GM20000 (cell line): ENCODE measurements around the gene SPNS1.
A peak's percentile ranks its signal among the peaks of the same experiment; 100 is the strongest.

Experiments used
- DNase-seq: peaks from one replicate; pipeline ENCODE4 v3.0.0; 2012; ENCODE audit warnings: low spot score
- CTCF ChIP-seq: IDR thresholded peaks from 2 replicates; pipeline ENCODE4 v1.5.1; 2012; ENCODE audit warnings: mild to moderate bottlenecking, control low read depth; ENCODE audit errors: extremely low read depth, missing control alignments

SPNS1 gene

GRCh38 chr16:28980929-28981328 is 6.4 kb downstream of the SPNS1 start:
- no peak for TF ChIP-seq CTCF
- DNase-seq, result no peak

GRCh38 chr16:28981517-28981916 is 6.9 kb downstream of the SPNS1 start:
- peak; percentile 50 for DNase-seq
- peak; percentile 34 for TF ChIP-seq CTCF

DNA sequence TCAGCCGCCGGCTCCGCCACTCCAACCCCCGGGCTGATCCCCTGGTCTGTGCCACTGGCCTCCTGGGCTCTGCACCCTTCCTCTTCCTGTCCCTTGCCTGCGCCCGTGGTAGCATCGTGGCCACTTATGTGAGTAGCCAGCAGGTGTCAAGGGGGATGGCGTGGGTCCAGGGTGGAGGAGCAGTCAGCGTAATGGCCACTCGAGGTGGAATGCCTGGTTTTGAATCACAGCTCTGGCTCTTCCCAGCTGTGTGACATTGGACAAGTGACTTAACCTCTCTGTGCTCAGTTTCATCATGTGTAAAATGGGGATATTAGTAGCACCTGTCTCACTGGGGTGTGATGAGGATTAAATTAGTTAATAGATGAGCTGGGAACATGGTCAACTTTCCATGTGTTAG is 7.8 kb downstream of the SPNS1 start:
- TF ChIP-seq CTCF, result no peak
- DNase-seq, result no peak

GRCh38 chr16:28982949-28983348 is 8.4 kb downstream of the SPNS1 start:
- no peak for TF ChIP-seq CTCF
- no peak for DNase-seq

DNA sequence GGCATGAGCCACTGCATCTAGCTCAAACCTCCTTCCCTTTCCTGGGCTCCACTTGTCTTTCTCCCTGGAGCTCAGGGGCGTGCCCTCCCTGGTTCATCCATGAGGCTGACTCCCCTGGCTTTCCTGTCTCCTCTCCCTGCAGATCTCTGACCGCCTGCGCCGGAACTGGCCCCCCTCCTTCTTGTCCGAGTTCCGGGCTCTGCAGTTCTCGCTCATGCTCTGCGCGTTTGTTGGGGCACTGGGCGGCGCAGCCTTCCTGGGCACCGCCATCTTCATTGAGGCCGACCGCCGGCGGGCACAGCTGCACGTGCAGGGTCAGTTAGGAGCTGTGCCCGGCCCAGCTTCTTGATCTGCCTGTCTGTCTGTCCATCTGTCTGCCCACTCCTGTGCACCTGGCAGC is 9.1 kb downstream of the SPNS1 start:
- no peak for DNase-seq
- no peak for TF ChIP-seq CTCF

DNA sequence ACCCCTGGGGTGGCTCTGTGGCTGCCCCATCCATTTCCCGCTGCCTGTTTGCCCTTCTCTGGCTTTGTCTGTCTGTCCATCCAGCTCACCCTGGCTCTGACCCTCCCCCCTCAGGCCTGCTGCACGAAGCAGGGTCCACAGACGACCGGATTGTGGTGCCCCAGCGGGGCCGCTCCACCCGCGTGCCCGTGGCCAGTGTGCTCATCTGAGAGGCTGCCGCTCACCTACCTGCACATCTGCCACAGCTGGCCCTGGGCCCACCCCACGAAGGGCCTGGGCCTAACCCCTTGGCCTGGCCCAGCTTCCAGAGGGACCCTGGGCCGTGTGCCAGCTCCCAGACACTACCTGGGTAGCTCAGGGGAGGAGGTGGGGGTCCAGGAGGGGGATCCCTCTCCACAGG is 9.5 kb downstream of the SPNS1 start:
- no peak for DNase-seq
- no peak for TF ChIP-seq CTCF

DNA sequence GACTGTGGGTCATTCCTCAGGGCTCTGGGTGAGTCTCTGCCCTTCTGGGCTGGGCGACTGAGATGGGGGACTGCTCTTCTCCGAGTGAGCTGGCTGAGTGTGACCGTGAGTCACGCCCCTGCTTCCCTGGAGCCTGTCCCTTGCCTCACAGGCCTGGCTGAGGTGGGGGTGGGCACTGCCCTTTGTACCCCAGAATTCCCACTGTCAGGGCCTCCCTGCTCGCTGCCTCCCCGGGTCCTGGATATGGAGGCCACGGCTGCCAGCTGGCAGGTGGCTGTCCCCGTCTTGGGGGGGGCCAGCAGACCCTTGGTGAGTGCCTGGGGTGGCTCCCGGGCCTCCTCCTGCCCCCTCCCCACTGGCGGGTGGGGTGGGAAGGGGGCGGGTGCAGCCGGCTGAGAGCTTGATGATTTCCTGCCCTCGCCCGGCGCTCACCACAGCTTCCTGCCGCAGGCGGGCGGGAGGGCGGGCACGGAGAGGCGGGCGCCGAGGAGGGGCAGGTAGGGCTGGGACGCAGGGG is 10.1 kb downstream of the SPNS1 start, which contains the start of gene LAT:
Gene LAT, plus strand, starts transcription at position 434 of the 517 bp plus-strand sequence. CDS start 366 bp downstream, outside the sequence.
- peak; percentile 55 for DNase-seq
- TF ChIP-seq CTCF, result no peak
